Activated naive CD8-positive, alpha-beta T cell (primary cell): ENCODE results near the gene APOO.

Source experiments
- H3K27ac Mint-ChIP-seq: one replicate; pipeline ENCODE4 v1.8.0; 2021; ENCODE audit warnings: mixed read lengths
- H3K27me3 Mint-ChIP-seq: one replicate; pipeline ENCODE4 v1.8.0; 2021; ENCODE audit warnings: mixed read lengths
- H3K36me3 Mint-ChIP-seq: one replicate; pipeline ENCODE4 v1.8.0; 2021; ENCODE audit warnings: mixed read lengths
- H3K4me1 Mint-ChIP-seq: one replicate; pipeline ENCODE4 v1.8.0; 2021; ENCODE audit warnings: low read depth, mixed read lengths
- H3K4me3 Mint-ChIP-seq: one replicate; pipeline ENCODE4 v1.8.0; 2021; ENCODE audit warnings: mild to moderate bottlenecking, mixed read lengths
- H3K9me3 Mint-ChIP-seq: one replicate; pipeline ENCODE4 v1.8.0; 2021; ENCODE audit warnings: low read depth, mixed read lengths

Gene APOO

GRCh38 chrX:23802431-23802830 lies 105.3 kb downstream of the APOO start:
- Mint-ChIP-seq H3K36me3 (no peaks in the 10 kb centered on the region), H3K9me3 (no peaks in the 10 kb centered on the region), H3K27me3 (no peaks in the 10 kb centered on the region), H3K27ac (no peak overlapping the region), H3K4me3 (no peak overlapping the region), H3K4me1 (no peaks in the 10 kb centered on the region)

- Mint-ChIP-seq H3K4me1 (no peaks in the 10 kb centered on the region), H3K27me3 (no peaks in the 10 kb centered on the region), H3K36me3 (no peaks in the 10 kb centered on the region), H3K9me3 (no peaks in the 10 kb centered on the region), H3K4me3 (no peak overlapping the region), H3K27ac (no peak overlapping the region)
These were observed 108.2 kb downstream of the APOO start for GRCh38 chrX:23799469-23800065.

GRCh38 chrX:23797371-23798128 lies 110.2 kb downstream of the APOO start:
- H3K9me3 Mint-ChIP-seq, result no peaks in the 10 kb centered on the region
- H3K36me3 Mint-ChIP-seq, result no peaks in the 10 kb centered on the region
- no peak overlapping the region for H3K4me3 Mint-ChIP-seq
- no peak overlapping the region for H3K27ac Mint-ChIP-seq
- H3K4me1 Mint-ChIP-seq, result no peaks in the 10 kb centered on the region
- no peaks in the 10 kb centered on the region for H3K27me3 Mint-ChIP-seq

- no peak overlapping the region for H3K27ac Mint-ChIP-seq
- H3K36me3 Mint-ChIP-seq, result no peaks in the 10 kb centered on the region
- H3K9me3 Mint-ChIP-seq, result no peaks in the 10 kb centered on the region
- H3K4me3 Mint-ChIP-seq, result no peak overlapping the region
- H3K27me3 Mint-ChIP-seq, result no peaks in the 10 kb centered on the region
- no peaks in the 10 kb centered on the region for H3K4me1 Mint-ChIP-seq
These were observed 112.5 kb downstream of the APOO start for GRCh38 chrX:23795221-23795620.

DNA sequence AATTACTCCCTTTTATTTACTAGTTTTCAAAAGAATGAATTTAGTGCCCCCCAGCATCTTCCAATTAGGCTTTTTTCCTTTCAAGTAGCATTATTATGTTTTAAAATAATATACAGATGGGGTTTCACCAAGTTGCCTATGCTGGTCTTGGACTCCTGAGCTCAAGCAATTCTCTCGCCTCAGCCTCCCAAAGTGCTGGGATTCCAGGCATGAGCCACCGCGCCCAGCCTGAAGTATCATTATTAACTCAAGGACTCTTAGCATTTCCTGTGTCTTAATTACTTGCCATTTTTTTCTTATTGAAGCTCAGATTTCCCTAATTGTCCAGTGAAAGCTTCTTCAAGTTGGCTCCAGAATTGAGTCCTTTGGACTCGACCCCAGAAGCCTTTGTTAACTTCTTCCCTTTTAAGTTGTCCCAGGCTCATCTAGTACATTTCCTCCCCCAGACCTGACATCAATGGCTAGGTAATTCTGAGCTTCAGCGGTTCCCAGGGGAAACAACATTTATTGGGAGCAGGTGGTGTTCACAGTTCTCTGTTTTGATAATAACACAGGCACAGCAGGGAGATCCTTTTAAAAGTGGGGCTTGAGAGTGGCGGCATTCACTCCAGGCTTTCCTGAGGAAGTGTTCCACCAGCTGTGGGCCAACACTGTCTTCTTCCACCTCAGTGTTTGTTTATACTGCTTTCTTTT lies 114.7 kb downstream of the APOO start:
- Mint-ChIP-seq H3K4me1 (no peaks in the 10 kb centered on the region), H3K27ac (no peak overlapping the region), H3K4me3 (no peak overlapping the region), H3K36me3 (no peaks in the 10 kb centered on the region), H3K9me3 (no peaks in the 10 kb centered on the region), H3K27me3 (no peaks in the 10 kb centered on the region)

DNA sequence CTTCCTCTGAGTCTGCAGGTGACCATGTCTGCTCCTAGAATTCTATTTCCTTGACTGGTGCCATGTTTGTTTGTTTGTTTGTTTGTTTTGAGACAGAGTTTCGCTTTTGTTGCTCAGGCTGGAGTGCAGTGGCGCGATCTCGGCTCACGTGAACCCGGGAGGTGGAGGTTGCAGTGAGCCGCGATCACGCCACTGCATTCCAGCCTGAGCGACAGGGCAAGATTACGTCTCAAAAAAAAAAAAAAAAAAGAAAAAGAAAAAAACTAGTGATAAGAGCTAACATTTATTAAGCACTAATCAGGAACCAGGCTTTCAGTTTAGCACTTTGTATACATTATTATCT lies 117.6 kb downstream of the APOO start:
- Mint-ChIP-seq H3K27ac (no peak overlapping the region), H3K4me3 (no peak overlapping the region), H3K36me3 (peaks cover 3% of the 10 kb centered on the region), H3K27me3 (no peaks in the 10 kb centered on the region), H3K9me3 (no peaks in the 10 kb centered on the region), H3K4me1 (peaks cover 8% of the 10 kb centered on the region)

- H3K9me3 Mint-ChIP-seq, result no peaks in the 10 kb centered on the region
These were observed 118.2 kb downstream of the APOO start for GRCh38 chrX:23789386-23790154.

DNA sequence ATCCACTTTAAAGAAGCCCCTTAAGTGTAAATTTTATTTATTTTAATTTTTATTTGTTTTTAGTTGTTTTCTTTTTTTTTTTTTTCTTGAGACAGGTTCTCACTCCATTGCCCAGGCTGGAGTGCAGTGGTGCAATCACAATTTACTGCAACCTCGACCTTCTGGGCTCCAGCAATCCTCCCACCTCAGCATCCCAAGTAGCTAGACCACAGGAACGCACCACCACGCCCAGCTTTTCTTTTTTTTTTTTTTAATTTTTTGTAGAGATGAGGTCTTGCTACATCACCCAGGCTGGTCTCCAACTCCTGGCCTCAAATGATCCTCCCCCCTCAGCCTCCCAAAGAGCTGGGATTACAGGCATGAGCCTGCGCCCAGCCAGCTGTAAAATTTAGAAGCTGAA lies 118.8 kb downstream of the APOO start:
- no peaks in the 10 kb centered on the region for H3K27me3 Mint-ChIP-seq
- H3K36me3 Mint-ChIP-seq, result peaks cover 4% of the 10 kb centered on the region
- peaks cover 19% of the 10 kb centered on the region for H3K4me1 Mint-ChIP-seq
- H3K4me3 Mint-ChIP-seq, result no peak overlapping the region
- no peak overlapping the region for H3K27ac Mint-ChIP-seq
- no peaks in the 10 kb centered on the region for H3K9me3 Mint-ChIP-seq

More at GRCh38 chrX:23789386-23790154, 118.2 kb downstream of the APOO start:
- Mint-ChIP-seq H3K4me1 (peaks cover 13% of the 10 kb centered on the region), H3K4me3 (no peak overlapping the region), H3K27ac (no peak overlapping the region), H3K27me3 (no peaks in the 10 kb centered on the region), H3K36me3 (peaks cover 4% of the 10 kb centered on the region)

DNA sequence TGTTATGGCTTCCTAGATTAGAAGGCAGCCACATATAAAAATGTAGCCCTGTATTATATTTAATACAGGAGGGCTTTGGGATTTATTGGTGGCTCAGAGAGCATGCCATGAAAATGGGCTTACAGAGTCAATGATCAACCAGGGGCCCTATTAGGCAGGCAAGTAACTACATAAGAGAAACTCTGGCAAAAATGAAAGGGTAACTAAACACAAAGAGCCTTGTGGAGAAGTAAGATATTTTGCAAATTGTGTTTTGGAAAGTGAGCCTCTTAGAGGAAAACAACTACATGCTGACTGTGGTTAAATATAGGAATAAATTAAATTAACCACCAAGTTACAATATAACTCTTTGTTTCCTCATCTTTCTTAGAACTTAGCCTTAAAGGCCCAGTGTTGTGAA lies 119.2 kb downstream of the APOO start:
- Mint-ChIP-seq H3K27ac (no peak overlapping the region), H3K27me3 (no peaks in the 10 kb centered on the region), H3K4me3 (no peak overlapping the region), H3K4me1 (peaks cover 21% of the 10 kb centered on the region), H3K9me3 (no peaks in the 10 kb centered on the region), H3K36me3 (peaks cover 4% of the 10 kb centered on the region)

DNA sequence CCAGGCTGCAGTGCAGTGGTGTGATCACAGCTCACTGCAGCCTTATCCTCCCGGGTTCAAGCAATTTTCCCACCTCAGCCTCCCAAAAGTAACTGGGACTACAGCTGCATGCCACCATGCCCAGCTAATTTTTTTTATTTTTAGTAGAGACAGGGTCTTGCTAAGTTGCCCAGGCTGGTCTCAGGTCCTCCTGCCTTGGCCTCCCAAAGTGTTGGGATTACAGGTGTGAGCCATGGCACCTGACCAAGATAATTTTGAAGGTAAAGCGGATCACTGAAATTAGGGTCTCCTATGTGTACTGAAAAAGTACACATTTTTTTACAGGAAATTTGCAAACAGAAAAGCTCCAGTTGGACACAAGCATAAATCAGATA lies 120.0 kb downstream of the APOO start:
- no peaks in the 10 kb centered on the region for H3K27me3 Mint-ChIP-seq
- H3K27ac Mint-ChIP-seq, result no peak overlapping the region
- H3K9me3 Mint-ChIP-seq, result no peaks in the 10 kb centered on the region
- H3K4me3 Mint-ChIP-seq, result no peak overlapping the region
- H3K4me1 Mint-ChIP-seq, result peaks cover 22% of the 10 kb centered on the region
- peaks cover 4% of the 10 kb centered on the region for H3K36me3 Mint-ChIP-seq

- no peak overlapping the region for H3K4me3 Mint-ChIP-seq
- no peaks in the 10 kb centered on the region for H3K27me3 Mint-ChIP-seq
- H3K4me1 Mint-ChIP-seq, result peaks cover 31% of the 10 kb centered on the region
- no peaks in the 10 kb centered on the region for H3K9me3 Mint-ChIP-seq
- H3K36me3 Mint-ChIP-seq, result peaks cover 4% of the 10 kb centered on the region
- peak overlapping the region; percentile 34 for H3K27ac Mint-ChIP-seq
These were observed 121.4 kb downstream of the APOO start for GRCh38 chrX:23786268-23786815.

DNA sequence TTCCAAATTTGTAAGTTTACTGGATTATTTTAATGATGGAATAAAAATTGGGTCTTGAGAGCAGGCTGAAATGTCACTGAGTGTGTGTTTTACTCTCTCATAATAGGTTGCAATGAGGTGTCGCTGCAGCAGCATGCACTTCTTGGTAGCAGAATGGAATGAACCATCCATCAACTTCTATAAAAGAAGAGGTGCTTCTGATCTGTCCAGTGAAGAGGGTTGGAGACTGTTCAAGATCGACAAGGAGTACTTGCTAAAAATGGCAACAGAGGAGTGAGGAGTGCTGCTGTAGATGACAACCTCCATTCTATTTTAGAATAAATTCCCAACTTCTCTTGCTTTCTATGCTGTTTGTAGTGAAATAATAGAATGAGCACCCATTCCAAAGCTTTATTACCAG lies 122.2 kb downstream of the APOO start:
- H3K4me1 Mint-ChIP-seq, result peaks cover 37% of the 10 kb centered on the region
- H3K27ac Mint-ChIP-seq, result peak overlapping the region; percentile 58
- no peaks in the 10 kb centered on the region for H3K27me3 Mint-ChIP-seq
- H3K9me3 Mint-ChIP-seq, result no peaks in the 10 kb centered on the region
- H3K4me3 Mint-ChIP-seq, result peak overlapping the region; percentile 94
- H3K36me3 Mint-ChIP-seq, result peaks cover 4% of the 10 kb centered on the region

GRCh38 chrX:23784470-23785331 lies 123.0 kb downstream of the APOO start:
- peak overlapping the region; percentile 86 for H3K27ac Mint-ChIP-seq
- peaks cover 4% of the 10 kb centered on the region for H3K36me3 Mint-ChIP-seq
- H3K4me1 Mint-ChIP-seq, result peaks cover 38% of the 10 kb centered on the region
- no peaks in the 10 kb centered on the region for H3K9me3 Mint-ChIP-seq
- peak overlapping the region; percentile 94 for H3K4me3 Mint-ChIP-seq
- no peaks in the 10 kb centered on the region for H3K27me3 Mint-ChIP-seq
